ENCODE measurements around the gene ARHGEF26.

- no peak for TF ChIP-seq CTCF (IDR thresholded peaks at IDR 0.05)
- TF ChIP-seq POLR2A (IDR thresholded peaks at IDR 0.05): no peak
- TF ChIP-seq POLR2AphosphoS5 (IDR thresholded peaks at IDR 0.05): no peak
- no peak for TF ChIP-seq EP300 (IDR thresholded peaks at IDR 0.05)
Measured at GRCh38 chr3:154094051-154094450, 27.1 kb upstream of the ARHGEF26 start.
